Ishikawa (cell line): ENCODE data around the gene MYG1.

ENCODE experiments used
- CEBPB ChIP-seq: IDR thresholded peaks from 2 replicates; pipeline ENCODE4 v1.6.1; 2012
- EP300 ChIP-seq: IDR thresholded peaks from 2 replicates; pipeline ENCODE4 v1.6.1; 2012; ENCODE audit warnings: borderline replicate concordance
- MAX ChIP-seq: IDR thresholded peaks from 2 replicates; pipeline ENCODE4 v1.6.1; 2012
- NFIC ChIP-seq: IDR thresholded peaks from 2 replicates; pipeline ENCODE4 v1.6.1; 2012
- REST ChIP-seq: IDR thresholded peaks from 2 replicates; pipeline ENCODE4 v1.6.1; 2012; ENCODE audit warnings: low read depth, mild to moderate bottlenecking
- TAF1 ChIP-seq: IDR thresholded peaks from 2 replicates; pipeline ENCODE4 v1.6.1; 2012; ENCODE audit warnings: low read depth, mild to moderate bottlenecking
- TEAD4 ChIP-seq: IDR thresholded peaks from 2 replicates; pipeline ENCODE4 v1.6.1; 2012
- YY1 ChIP-seq: IDR thresholded peaks from 2 replicates; pipeline ENCODE4 v1.6.1; 2012; ENCODE audit warnings: low read depth

GRCh38 chr12:53332744-53333143, 33.2 kb downstream of the MYG1 start:
- TF ChIP-seq YY1 = no peak
- TF ChIP-seq TAF1 = no peak
- no peak for TF ChIP-seq REST
- no peak for TF ChIP-seq NFIC
- TF ChIP-seq EP300 = no peak
- TF ChIP-seq CEBPB = no peak
- no peak for TF ChIP-seq MAX
- no peak for TF ChIP-seq TEAD4
